HPDE6-E6E7 (cell line): ENCODE results near the gene PSRC1.
"Not testable (repeated sequence)": the region's sequence is repeated elsewhere in the genome, so short reads cannot be mapped to it uniquely, and the experiment has no call there.

Experiments used
- DNase-seq: peaks from one replicate; pipeline ENCODE4 v3.0.0; 2011; ENCODE audit warnings: missing footprints; ENCODE audit errors: extremely low spot score

The PSRC1 gene

DNA sequence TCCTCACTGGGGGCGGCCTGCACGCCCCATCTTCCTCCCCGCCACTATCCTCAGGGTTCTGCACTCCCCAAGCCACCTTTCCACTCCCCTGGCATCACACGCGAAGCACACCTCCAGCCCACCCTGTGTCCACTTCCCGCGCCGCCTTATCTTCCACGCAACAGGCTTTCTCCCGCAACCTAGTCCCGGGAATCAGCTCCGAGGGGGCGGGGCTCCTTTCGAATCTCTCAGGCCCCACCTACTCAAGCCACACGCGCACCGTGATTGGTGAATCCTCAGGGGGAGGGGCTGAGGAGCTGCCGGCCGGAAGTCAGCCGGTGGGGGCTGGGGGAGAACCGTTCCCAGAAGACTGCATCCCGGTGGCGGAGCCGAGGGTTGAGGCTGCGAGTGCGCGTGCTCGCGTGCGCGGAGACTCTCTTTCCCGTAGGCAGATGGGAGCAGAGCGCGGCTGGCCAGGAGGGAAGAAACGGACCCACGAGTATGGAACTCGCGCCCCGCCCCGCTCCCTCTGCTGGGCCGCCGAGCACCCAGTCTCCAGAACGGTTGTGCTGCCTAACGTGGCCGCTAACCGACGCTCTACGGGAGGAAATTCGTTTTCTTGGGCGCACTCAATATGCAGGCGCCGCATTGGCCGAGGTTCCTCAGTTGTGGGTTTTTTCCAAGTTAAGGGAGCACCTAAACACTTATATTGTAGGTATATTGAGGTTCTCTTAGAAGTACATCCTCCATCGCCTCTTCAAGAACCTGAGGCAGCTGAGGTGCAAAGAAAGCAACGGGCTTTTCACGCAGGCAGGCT, at the start of gene PSRC1:
PSRC1 (minus strand) TSS at position 194 of the 796 bp plus-strand sequence.
- peak; percentile 94 for DNase-seq

DNA sequence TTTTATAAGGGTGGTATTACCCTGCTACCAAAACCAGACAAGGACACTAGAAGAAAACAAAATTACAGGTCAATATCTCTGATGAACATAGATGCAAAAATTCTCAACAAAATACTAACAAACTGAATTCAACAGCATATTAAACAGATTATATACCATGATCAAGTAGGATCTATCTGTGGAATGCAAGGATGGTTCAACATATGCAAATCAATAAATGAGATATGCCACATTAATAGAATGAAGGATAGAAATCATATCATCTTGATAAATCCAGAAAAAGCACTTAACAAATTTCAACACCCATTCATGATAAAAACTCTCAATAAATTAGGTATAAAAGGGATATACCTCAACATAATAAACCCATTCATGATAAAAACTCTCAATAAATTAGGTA, 48.2 kb upstream of the PSRC1 start:
- DNase-seq, result no peak

DNA sequence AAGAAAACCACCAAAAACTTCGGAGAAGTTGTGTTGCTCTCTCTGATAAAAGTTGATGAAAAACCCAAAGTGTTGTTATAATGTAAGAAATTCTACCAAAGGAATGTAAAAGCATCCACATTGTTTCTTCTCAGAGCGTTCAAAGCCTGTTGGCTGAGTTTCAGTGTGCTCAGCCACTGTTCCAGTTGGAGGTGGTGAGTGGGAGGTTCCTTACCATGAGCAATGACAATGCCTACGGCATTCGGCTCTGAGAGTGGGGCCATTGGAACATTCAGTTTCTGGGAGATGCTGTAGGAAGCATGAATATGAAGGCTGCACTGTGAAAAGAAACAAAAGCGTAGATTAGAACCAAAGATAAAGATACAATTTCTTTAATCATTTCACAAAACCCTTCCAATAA, 44.3 kb upstream of the PSRC1 start:
- no peak for DNase-seq

DNA sequence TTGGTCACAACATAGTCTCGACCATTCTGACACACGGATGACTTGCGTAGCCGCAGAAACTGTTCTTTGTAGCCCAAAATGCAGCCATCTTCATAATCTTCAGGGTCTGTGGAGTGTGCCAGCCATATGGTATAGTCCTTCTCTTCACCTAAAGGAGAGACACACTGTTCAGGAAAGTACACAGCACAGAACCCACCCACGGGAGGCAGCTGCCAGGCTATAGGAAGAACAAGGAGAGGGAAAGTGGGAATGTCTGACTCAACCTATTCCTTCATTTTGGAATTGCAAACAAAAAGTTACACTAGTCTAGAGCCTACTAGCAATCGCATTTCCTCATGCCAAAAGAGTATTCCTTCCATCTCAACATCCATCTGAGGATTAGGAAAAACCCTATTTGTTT, 40.0 kb upstream of the PSRC1 start:
- no peak for DNase-seq

DNA sequence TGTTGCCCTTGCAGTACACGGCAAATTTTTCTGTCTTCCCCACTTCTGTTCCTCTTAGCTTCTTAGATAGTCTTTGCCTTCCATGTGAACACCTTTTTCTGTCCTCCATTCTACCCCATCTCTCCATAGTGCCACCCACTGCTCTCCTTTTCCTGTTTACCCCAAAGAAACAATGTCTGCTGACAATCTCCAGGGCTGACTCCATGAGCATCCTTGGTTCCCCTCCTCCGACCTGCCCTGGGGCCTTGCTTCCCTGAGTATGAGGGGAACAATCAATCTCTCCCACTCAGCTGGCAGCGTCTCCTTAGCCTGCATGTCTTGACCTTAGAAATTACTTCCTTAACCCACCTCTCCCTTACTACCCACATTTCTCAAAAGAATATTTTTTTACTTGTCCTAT, 36.2 kb upstream of the PSRC1 start:
- DNase-seq, result no peak

DNA sequence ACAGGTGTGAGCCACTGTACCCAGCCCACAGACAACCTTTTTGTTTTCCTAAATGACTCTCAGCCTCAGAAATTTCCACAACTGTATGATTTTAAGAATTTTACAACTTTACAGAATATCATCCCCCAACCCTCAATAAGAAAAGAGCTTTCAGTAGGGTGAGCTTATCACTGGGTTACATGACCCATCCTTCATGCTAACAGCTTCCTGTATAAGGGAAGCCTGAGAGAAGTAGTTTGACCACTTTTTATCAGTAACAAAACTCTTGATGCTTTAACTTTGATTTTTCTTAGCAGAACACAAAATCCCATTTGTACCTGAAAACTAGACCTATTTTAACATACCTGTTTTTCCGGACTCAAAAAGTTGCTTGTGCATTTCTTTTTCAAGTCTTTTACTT, 33.6 kb upstream of the PSRC1 start:
- DNase-seq, result no peak

DNA sequence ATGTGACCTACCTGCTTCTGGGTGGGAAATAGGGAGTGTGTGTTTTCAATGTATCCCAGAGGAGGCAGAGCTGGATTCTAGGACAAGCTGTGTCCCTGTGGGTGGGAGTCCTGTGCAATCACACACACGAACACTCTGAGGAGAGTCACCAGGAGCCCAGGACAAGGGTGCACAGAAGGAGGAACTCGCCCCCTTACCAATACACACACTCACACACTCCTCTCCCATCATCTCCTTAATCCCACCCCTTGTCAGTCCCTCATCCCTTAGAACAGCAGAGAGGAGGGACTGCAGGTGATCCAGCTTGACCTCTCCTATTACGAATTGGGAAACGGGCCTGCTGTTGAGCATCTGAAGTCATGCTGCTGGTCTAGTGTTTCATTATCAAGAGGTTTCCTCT, 32.3 kb upstream of the PSRC1 start:
- DNase-seq, result no peak

DNA sequence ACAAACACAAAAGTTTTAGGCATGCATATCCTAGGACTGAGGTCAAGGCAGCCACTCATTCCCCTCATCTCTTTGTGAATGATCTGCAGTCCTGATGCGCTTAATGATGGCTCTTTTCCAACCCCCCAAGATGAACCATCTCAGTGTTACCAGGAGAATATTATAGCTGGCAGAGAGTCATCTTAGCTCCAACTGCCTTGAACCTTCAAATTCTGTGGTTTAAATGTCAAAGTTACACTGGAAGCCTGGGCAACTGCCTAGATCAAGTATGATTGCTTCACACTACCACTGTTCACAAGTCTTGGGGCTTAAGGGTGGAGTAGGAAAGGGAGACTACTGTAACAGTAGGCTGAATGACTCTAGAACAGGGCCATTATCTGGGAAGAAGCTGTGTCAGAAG, 31.9 kb upstream of the PSRC1 start:
- no peak for DNase-seq

DNA sequence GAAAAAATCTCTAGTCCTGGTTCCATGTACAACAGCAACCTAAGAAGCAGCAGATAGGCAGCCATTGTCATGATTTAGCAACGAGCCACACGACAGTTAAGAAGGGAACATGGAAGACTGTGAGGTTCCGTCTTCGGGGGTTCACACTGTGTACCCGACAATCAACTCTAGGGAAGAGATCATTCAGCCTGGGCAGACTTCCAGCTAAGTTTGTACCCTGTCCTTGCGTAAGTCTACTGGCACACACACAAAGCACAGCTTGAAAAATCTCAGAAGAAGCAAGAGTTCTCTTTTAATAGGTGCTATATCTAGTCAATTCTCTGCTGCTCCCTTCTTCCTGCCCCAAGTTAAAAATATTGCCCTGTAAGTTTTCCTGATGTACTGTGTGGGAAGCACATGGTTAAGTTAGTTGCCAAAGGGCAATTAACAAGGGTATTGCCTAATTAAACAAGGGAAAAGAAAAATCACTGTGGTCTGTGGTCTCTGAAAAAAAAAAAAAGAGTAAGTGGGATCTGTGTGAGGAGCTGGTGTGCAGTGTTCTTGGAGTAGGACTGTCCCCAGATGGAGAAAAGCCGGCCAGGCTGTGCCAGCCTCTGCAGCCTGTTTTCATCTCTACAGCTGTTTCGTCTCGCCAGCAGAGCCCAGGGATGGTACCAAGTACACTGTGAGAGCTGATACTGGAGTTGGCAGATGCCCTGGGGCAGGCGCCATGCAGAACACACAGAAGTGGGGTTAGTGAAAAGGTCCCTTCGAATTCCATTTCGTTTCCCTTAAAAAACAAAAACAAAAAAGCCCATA, 30.2 kb upstream of the PSRC1 start:
- DNase-seq, result no peak

DNA sequence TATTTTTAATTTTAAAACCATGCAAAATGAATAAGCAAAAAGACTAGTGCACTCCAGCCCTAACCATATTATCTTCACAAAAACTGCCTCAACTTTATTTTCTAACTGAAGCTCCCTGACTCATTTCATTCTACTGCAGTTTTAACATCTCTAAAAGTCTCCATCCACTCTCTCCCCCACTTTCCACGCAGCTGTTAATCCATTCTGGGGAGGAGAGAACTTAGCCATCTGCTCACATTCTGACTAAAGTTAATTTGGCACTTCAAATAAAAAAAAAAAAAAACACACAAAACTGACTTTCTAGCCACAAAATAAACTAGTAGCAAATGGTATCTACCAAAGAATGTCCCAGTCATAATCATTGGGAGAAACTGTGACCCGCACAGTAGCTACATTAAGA, 29.3 kb upstream of the PSRC1 start:
- DNase-seq, result no peak

DNA sequence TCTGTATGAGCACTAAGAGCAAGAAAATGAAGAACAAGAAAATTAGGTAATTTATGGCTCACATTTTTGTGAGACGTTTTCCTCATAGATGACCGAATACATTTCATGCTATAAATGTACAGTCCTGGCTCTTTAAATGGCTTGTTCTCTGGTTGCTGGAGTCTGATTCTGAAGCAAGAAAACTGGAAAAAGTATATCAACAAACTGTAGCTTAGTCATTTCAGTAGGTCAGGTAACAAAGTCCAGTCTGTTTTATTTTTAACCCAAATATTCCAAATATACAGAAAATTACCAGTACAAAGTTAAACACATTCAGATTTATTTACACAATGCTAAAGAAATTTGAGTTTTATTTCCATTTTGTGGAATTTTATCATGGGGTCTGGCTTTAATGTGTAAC, 26.4 kb upstream of the PSRC1 start:
- no peak for DNase-seq

DNA sequence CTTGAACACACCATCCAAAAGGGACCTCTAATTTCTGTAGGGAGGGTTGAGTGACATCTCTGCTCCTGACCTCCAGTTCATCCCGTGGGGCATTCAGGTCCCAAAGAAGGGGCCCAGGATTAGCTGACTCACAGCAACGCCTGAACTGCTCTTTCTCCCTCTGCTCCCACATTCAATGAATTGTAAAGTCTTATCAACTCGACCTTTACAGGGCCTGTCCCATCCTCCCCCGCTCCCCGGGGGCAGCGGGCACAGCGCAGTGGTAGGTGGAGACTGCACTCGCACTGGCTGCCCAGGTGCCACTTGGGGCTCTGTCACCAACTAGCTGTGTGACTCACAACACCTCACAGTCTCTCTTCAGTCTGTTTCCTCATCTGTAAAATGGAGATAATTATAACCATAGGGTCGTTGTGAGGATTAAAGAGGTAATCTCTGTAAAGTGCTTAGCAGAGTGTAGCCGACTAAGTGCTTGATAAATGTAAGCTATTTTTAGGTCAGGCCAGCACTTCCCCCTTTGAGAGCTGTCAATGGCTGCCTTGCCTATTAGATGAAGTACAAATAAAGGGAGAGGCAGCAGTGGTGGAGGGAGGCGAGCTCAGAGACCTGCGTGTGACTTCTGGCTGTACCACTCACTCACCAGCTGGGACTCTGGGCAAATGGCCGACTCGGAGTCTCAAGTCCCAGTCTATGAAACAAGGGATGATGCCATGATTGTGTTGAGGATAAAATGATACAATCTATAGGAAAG, 24.5 kb upstream of the PSRC1 start:
- no peak for DNase-seq

DNA sequence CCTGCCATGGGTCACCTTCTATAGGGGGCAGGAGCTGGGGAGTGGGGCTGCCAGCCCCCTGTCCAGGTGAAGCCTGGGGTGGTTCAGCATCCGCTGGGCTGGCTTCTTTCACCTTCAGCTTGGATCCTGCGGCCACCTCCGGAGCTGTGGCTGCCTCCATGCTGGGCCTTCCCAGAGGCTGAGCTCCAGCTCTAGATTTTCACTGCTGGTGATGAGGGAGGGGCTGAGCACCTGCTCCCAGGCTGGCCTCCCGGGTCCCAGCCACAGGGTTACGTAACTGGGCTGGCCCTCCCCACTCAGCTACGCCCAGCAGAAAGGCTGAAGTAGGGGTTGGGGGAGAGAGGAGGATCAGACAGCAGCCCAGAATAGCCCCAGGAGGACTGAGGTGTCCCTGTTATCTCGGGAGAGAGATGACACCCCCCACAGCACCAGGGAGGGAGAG, 23.9 kb upstream of the PSRC1 start, which contains the start of gene MYBPHL:
MYBPHL (minus strand) TSS at position 180 of the 442 bp plus-strand sequence; CDS start at position 160, 20 bp downstream.
- no peak for DNase-seq

DNA sequence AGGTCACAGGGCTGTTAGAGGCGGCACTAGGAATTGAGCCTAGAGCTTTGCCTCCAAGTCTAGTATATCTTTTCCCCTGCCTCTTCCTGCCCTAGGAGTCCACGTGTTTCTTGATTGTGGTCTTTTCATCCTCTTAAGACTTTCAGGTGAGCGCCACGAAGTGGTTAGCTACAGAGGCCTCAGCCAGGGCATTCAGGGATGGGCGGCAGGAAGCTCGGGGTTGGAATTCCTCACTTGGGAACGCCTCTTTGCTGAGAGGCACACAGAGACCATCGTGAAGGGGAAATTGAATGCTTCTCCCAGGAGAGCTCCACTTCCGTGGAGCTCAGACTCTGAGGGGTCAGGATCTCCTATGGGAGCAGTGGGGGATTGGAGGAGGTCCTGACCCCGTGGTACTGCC, 23.0 kb upstream of the PSRC1 start:
- not testable (repeated sequence) for DNase-seq

DNA sequence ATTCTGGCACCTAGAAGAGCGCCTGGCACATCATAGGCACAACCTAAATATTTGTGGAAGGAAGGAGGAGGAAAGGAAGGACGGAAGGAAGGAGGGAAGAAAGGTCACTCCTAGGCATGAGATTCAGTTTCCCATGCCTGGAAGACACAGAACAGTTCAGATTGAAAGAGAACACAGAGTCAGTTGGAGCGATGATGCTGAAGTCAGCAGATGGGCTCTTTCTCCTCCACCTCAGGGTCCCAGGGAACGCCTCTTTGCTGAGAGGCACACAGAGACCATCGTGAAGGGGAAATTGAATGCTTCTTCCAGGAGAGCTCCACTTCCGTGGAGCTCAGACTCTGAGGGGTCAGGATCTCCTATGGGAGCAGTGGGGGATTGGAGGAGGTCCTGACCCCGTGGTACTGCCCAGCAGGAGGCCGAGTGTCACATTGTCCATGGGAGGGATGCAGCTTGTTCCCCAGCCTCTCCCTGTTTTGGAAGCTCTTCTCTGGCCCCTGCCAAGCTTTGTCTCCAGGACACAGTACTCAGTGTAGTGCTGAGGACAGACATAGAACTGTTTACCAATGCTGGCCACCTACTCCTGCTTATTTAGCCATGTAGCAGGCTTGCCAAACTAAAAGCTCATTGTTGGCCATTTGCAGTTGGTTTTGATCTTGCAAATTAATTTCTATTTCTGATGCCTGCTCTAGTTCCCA, 21.4 kb upstream of the PSRC1 start:
- DNase-seq, result no peak

DNA sequence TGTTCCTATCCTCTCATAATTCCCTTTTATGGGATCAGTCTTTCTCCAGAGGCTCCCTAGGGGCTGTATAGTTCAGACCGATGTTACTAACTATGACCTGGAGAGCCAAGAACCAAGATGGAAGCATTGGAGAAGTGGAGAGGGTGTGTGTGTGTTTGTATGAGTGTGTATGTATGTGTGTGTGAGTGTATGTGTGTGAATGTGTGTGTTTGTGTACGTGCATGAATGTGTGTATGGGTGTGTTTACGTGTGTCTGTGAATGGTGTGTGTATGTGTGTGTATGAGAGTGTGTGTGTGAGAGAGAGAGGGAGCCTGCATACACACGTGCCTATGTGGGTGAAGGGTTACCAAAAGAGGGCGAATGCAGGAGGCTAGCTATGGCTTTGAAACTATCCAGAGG, 18.9 kb upstream of the PSRC1 start:
- DNase-seq, result no peak

DNA sequence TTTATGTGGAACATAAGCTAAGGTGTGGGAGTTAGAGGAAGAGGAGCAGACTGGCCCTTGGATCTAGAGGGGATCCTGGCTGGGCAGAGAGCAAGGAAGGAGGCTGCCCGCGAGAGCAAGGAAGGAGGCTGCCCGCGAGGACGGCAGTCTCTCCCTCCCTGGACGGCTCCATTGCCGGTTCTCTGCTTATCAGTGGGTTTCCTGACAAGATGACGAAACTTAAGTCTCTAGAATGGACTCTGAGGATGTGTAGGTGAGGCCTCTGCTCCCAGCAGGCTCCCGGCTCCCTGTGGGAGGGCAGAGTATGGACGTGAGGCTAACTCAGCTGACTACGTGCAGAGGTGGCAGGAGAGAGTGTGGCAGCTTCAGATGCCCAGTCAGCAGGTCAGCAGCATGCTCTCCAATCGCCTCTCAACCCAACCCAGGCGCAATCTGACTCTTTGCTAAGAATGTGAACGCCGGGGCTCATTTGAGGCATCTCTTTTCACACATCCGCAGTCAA, 17.8 kb upstream of the PSRC1 start:
- DNase-seq, result no peak

DNA sequence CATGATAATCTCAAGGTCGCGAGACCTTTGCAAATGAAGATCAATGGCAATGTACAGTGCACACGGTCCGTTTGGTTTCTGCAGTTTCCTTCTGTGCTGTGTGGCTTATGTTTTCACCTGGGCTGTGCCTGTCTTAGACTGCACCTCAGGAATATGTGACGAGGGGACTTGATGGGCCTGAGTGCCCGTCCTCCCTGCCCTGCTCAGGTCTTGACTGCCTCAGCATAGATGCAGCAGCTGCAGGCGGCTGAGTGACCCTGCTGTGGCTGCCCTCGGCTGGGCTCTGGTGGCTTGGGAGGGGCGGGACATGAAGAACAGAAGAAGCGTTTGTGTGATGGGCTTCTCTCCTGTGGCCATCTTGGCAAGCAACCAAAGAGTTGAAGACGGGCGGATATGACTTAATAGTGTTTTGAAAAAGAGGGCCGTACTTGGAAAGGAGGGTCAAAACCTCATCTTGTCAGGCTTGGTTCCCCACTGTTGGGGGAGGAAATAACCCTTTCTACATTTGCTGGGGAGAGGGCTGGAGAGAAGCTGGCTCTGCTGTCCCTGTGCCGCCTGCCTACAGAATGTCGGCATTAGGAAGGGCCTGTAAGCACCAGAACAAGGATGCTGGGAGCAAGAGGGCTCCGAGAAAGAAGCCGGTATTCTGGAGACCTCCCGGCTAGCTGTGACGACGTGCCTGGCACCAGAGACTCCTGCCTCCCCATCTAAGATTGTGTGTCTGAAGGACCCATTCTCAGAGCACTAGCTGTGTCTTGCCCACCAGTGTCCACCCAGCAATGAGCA, 16.8 kb upstream of the PSRC1 start:
- no peak for DNase-seq

DNA sequence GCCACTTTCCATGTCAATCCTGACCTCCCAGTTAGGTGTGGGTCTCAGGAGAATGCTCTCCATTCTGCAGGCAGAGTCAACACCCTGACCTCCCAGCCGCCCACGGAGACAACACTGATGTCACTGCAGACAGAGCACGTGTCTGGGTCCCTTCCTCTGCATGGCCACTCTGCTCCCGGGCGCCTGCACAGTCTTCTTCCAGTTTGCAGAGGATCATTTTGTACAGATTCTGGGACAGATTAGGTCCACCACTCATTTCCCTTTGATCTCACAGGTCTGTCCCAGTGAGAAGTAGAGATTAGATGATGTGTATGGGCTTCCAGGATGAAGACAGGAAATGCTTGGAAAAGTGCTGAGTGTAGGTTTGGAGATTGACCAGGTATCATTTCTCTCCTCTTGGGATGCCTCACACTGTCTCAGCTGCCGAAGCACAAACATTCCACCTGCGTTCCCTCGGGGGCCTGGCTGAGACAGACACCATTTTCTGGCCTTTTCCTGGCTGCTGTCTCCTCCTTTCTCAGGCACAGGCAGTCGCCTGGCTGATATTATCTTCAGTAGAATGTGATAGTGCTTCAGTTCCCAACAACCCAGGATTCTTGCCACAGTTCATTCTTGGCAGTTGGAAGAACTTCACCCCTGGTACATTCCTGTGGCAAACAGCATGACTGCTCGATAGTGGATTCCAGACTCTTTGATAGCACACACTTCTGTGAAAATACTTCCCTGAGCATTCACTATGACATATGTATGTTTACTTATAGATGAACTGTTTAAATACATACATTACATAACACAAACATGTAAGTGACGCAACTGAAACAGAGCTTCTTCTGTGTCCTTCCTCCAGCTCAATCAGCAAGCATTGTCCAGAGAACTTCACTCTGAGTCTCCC, 16.0 kb upstream of the PSRC1 start:
- DNase-seq, result no peak

DNA sequence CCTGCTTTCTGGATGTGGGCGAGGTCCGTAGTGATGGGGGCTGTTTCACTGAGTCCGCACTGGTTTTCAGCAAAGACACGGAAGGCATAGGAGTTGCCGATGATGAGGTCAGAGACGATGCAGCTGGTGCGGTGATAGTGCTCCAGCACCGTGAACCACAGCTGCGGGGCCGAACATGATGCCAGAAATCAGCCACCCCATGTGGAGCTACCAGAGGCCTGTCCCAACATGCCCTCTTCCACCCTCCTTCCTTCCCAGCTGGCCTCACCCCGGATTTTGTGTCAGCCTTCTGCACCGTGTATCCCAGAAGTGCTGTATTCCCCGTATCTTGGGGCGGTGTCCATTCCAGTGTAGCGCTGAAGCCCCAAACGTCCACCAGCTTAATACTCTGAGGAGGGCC, 13.8 kb upstream of the PSRC1 start:
- no peak for DNase-seq
